GM23338 (cell line): ENCODE data around the gene PRSS57. TPM values are rescaled to one million over a fixed set of nuclear protein-coding genes. Genes with fewer than 3 reads are reported as not detected.

Experiments used
- ATAC-seq: fragments of 200-7000 bp; cut with Tn5 transposase; 3 replicates; pipeline ENCODE4 v1.9.1; 2020
- DNase-seq: peaks from one replicate; pipeline ENCODE4 v3.0.0-alpha.2; 2015; ENCODE audit warnings: low spot score
- H2AFZ ChIP-seq: fragments of 200-600 bp; sonication (generic); 2 replicates; pipeline ENCODE4 v1.8.0; 2016; ENCODE audit warnings: antibody characterized with exemption, mild to moderate bottlenecking, moderate library complexity
- H3F3A ChIP-seq: fragments of 200-600 bp; sonication (generic); replicated peaks from 2 replicates; pipeline ENCODE4 v1.8.0; 2017; ENCODE audit warnings: antibody characterized with exemption, mixed run types, low read depth
- H3K27ac ChIP-seq: fragments of 200-600 bp; sonication (generic); 2 replicates; pipeline ENCODE4 v1.6.1; 2016; ENCODE audit warnings: low read depth
- H3K27me3 ChIP-seq: fragments of 200-600 bp; sonication (generic); 2 replicates; pipeline ENCODE4 v1.8.0; 2016; ENCODE audit warnings: mild to moderate bottlenecking, mixed run types, moderate library complexity; ENCODE audit not compliant: insufficient read depth
- H3K36me3 ChIP-seq: fragments of 200-600 bp; sonication (generic); 2 replicates; pipeline ENCODE4 v1.8.0; 2016; ENCODE audit warnings: mild to moderate bottlenecking; ENCODE audit not compliant: insufficient read depth
- H3K4me1 ChIP-seq: fragments of 200-600 bp; sonication (generic); 2 replicates; pipeline ENCODE4 v1.8.0; 2016; ENCODE audit warnings: mild to moderate bottlenecking, moderate library complexity; ENCODE audit not compliant: insufficient read depth
- H3K4me2 ChIP-seq: fragments of 200-600 bp; sonication (generic); 2 replicates; pipeline ENCODE4 v1.7.1; 2017; ENCODE audit warnings: mixed run types
- H3K4me3 ChIP-seq: fragments of 200-600 bp; sonication (generic); 2 replicates; pipeline ENCODE4 v1.6.1; 2016; ENCODE audit warnings: mixed run types
- H3K79me2 ChIP-seq: fragments of 200-600 bp; sonication (generic); replicated peaks from 2 replicates; pipeline ENCODE4 v1.8.0; 2017; ENCODE audit warnings: mild to moderate bottlenecking; ENCODE audit not compliant: insufficient read depth
- H3K9me2 ChIP-seq: fragments of 200-600 bp; sonication (generic); 2 replicates; pipeline ENCODE4 v1.8.0; 2017; ENCODE audit not compliant: insufficient read depth
- H4K20me1 ChIP-seq: fragments of 200-600 bp; sonication (generic); replicated peaks from 2 replicates; pipeline ENCODE4 v1.8.0; 2017; ENCODE audit warnings: mild to moderate bottlenecking; ENCODE audit not compliant: insufficient read depth
- H3K27ac Mint-ChIP-seq: 2 replicates; pipeline ENCODE4 v1.8.0; 2020; ENCODE audit warnings: inconsistent platforms, mild to moderate bottlenecking, moderate library complexity, mixed read lengths
- H3K27me3 Mint-ChIP-seq: 3 replicates; pipeline ENCODE4 v1.8.0; 2022; ENCODE audit warnings: low read depth, mild to moderate bottlenecking, moderate library complexity, mixed read lengths, inconsistent platforms; ENCODE audit not compliant: insufficient read depth, poor library complexity
- H3K36me3 Mint-ChIP-seq: 3 replicates; pipeline ENCODE4 v1.8.0; 2021; ENCODE audit warnings: low read depth, mild to moderate bottlenecking, inconsistent platforms, moderate library complexity, mixed read lengths
- H3K4me1 Mint-ChIP-seq: 3 replicates; pipeline ENCODE4 v1.8.0; 2020; ENCODE audit warnings: mild to moderate bottlenecking, inconsistent platforms, mixed read lengths
- H3K4me3 Mint-ChIP-seq: 3 replicates; pipeline ENCODE4 v1.8.0; 2021; ENCODE audit warnings: moderate library complexity, mild to moderate bottlenecking, inconsistent platforms, mixed read lengths
- H3K9me3 Mint-ChIP-seq: 3 replicates; pipeline ENCODE4 v1.8.0; 2020; ENCODE audit warnings: moderate library complexity, mild to moderate bottlenecking, inconsistent platforms, mixed read lengths
- CREB1 ChIP-seq: fragments of 250-450 bp; sonication (Bioruptor Pico); IDR thresholded peaks from 2 replicates; pipeline ENCODE4 v1.5.0; 2020; ENCODE audit warnings: low read depth, mild to moderate bottlenecking, moderate library complexity
- CTCF ChIP-seq, 2 experiments: fragments of 200-600 bp in 1 of 2; sonication (generic) in 1 of 2; conservative IDR thresholded peaks; 2 replicates each; pipeline versions ENCODE4 v1.5.1 to v1.6.1; 2016 to 2017; ENCODE audit warnings: antibody characterized with exemption in 2 of 2, low read depth in 2 of 2, mild to moderate bottlenecking in 2 of 2, moderate library complexity in 1 of 2
- ETS1 ChIP-seq: IDR thresholded peaks from 2 replicates; pipeline ENCODE4 v1.6.1; 2016; ENCODE audit warnings: antibody characterized with exemption
- EZH2 ChIP-seq: fragments of 200-600 bp; sonication (generic); IDR thresholded peaks from one replicate; pipeline ENCODE4 v1.8.0; 2017; ENCODE audit warnings: antibody characterized with exemption, mild to moderate bottlenecking, low read depth; ENCODE audit not compliant: unreplicated experiment
- EZH2phosphoT487 ChIP-seq: fragments of 200-600 bp; sonication (generic); IDR thresholded peaks from one replicate; pipeline ENCODE4 v1.8.1; 2018; ENCODE audit warnings: antibody characterized with exemption; ENCODE audit not compliant: unreplicated experiment
- JUNB ChIP-seq: IDR thresholded peaks from one replicate; pipeline ENCODE4 v1.6.1; 2016; ENCODE audit warnings: antibody characterized with exemption; ENCODE audit not compliant: unreplicated experiment
- NANOG ChIP-seq: IDR thresholded peaks from 2 replicates; pipeline ENCODE4 v1.6.1; 2016; ENCODE audit warnings: antibody characterized with exemption, borderline replicate concordance
- POLR2AphosphoS5 ChIP-seq: IDR thresholded peaks from 2 replicates; pipeline ENCODE4 v1.6.1; 2016; ENCODE audit warnings: antibody characterized with exemption, low read depth
- REST ChIP-seq: IDR thresholded peaks from one replicate; pipeline ENCODE4 v1.6.1; 2018; ENCODE audit warnings: antibody characterized with exemption; ENCODE audit not compliant: unreplicated experiment
- STAT1 ChIP-seq: IDR thresholded peaks from one replicate; pipeline ENCODE4 v1.6.1; 2016; ENCODE audit warnings: antibody characterized with exemption; ENCODE audit not compliant: unreplicated experiment
- ZNF114 ChIP-seq: fragments of 250-450 bp; sonication (Bioruptor Pico); IDR thresholded peaks from 2 replicates; pipeline ENCODE4 v1.5.0; 2020; ENCODE audit warnings: mild to moderate bottlenecking, moderate library complexity
- ZNF331 ChIP-seq: fragments of 250-450 bp; sonication (Bioruptor Pico); IDR thresholded peaks from 2 replicates; pipeline ENCODE4 v1.5.0; 2020; ENCODE audit warnings: low read depth, mild to moderate bottlenecking, moderate library complexity
- ZNF462 ChIP-seq: fragments of 250-450 bp; sonication (Bioruptor Pico); IDR thresholded peaks from 2 replicates; pipeline ENCODE4 v1.5.0; 2020; ENCODE audit warnings: mild to moderate bottlenecking, moderate library complexity
- polyA plus RNA-seq: library from polyadenylated mRNA; unstranded; fragments of >200 nt; fragmentation: Nextera tagmentation; extraction: Ambion mirVana; gene quantifications from 2 replicates; pipeline ENCODE4 v1.2.1, GENCODE V29; 2016
- total RNA-seq: library from RNA; depleted of rRNA; stranded (reverse); fragments of >200 nt; shearing (Covaris generic); gene quantifications from 2 replicates; pipeline ENCODE4 v1.2.3, GENCODE V29; 2014

Gene PRSS57
- total and polyA plus RNA-seq, 2 experiments from 2014 or later: 0.34 TPM; not detected in 1

- H3K27me3 Mint-ChIP-seq: peaks cover 6% of the 10 kb centered on the region
- Histone ChIP-seq H2AFZ (no peak overlapping the region), H3F3A (no peaks in the 10 kb centered on the region), H3K4me2 (no peak overlapping the region), H3K4me1 (no peaks in the 10 kb centered on the region), H3K36me3 (no peaks in the 10 kb centered on the region), H3K27ac (no peak overlapping the region), H3K27me3 (no peaks in the 10 kb centered on the region), H3K4me3 (no peak overlapping the region), H4K20me1 (no peaks in the 10 kb centered on the region), H3K79me2 (no peaks in the 10 kb centered on the region), H3K9me2 (no peaks in the 10 kb centered on the region)
- H3K27ac Mint-ChIP-seq: no peak overlapping the region
- no peaks in the 10 kb centered on the region for H3K9me3 Mint-ChIP-seq
- DNase-seq (no peak), ATAC-seq (peak; percentile 35; the same call in 2 of the 3 replicates)
- H3K4me3 Mint-ChIP-seq: no peak overlapping the region
- H3K4me1 Mint-ChIP-seq: no peaks in the 10 kb centered on the region
- TF ChIP-seq NANOG (no peak), POLR2AphosphoS5 (no peak), REST (no peak), JUNB (no peak), ZNF114 (no peak), ZNF462 (CRISPR knock-in tag) (no peak), CREB1 (no peak), CTCF (conservative IDR thresholded peaks at IDR 0.05; ENCODE audit: low read depth in 2 of 2) (no peak), STAT1 (no peak), ETS1 (no peak), EZH2phosphoT487 (no peak), ZNF331 (CRISPR knock-in tag) (no peak), EZH2 (no peak)
- no peaks in the 10 kb centered on the region for H3K36me3 Mint-ChIP-seq
These were observed 536 bp downstream of the PRSS57 start for GRCh38 chr19:694481-695351.
